Activated gamma-delta T cell (primary cell): ENCODE results near the gene ESYT2.
"Not testable (repeated sequence)": the region's sequence is repeated elsewhere in the genome, so short reads cannot be mapped to it uniquely, and the experiment has no call there.

ENCODE experiments used
- DNase-seq: peaks from one replicate; lab custom pipeline; 2025; lab: John Stamatoyannopoulos, UW

Gene ESYT2

GRCh38 chr7:158856883-158857668, 27.8 kb upstream of the ESYT2 start:
- no peak for DNase-seq

DNA sequence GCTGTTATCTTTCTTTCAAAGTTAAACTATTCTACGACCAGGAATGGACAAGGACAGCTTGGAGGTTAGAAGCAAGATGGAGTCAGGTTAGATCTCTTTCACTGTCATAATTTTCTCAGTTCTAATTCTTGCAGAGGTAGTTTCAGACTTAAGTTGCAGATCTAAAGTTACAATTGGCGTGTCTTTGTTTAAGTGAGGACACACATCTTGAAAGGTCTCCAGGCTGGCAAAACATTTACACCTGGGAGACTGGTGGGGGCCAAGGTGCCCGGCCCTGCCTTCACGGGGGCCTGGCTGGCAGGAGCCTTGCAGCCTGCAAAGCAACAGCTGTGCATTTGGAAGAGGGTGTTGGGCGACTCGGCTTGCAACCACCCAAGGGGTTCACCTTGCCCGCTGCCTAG, 25.4 kb upstream of the ESYT2 start:
- no peak for DNase-seq

- no peak for DNase-seq
Observed at GRCh38 chr7:158850545-158851102, 21.3 kb upstream of the ESYT2 start.

- DNase-seq, result no peak
Observed at GRCh38 chr7:158849768-158850544, 20.6 kb upstream of the ESYT2 start.

DNA sequence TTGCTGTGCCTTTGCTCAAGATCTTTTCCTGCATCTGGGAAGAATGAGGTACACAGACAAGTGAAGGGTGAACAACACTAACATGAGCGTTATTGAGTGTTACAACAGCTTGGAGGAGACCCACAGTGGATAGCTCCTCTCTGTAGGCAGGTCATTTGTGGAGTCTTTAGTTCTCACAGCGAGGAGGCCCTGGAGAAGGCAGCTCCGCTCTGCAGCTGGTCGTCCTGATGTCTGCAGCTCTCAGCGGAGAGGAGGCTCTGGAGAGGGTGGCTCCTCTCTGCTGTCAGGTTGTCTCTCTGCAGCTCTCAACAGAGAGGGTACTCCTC, 20.1 kb upstream of the ESYT2 start:
- no peak for DNase-seq

DNA sequence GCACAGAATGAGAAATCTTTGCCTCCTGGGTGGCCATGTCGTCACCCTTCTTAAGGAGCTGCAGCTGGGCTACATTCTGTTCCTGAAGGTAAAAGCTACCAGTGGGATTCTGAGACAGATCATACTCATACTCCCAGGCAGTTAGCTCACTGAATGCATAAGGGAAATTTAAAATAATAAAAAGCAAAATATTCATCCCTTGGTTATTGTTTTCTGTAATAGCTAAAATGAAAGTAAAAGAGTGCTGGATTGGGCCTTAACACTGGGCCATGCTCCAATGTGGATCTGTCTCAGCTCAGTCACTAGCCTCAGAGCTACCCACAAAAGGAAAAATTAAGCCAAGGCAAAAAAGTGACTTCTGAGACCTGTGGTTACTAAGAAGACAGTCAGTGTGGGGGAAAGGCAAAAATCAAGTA, 18.1 kb upstream of the ESYT2 start:
- no peak for DNase-seq

- no peak for DNase-seq
Observed at GRCh38 chr7:158846304-158846703, 17.0 kb upstream of the ESYT2 start.

DNA sequence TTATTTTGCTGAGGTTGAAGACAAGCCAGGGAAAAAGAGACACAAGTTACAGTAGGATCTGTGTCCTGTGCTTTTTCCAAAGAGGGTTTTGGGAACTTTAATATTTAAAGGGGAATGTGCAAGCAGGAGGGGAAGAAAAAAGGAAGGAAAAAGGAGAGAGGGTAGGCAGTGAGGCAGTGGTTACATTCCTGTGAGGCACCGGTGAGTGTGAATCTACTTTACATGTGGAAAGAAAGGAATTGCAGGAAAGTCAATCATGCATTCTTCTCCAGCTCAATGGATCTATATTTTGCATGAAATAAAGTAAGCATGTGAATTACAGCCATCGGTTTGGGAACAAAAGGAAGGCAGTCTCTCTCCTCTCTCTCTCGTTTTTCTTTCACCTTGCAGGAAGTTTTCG, 14.5 kb upstream of the ESYT2 start:
- DNase-seq, result no peak

GRCh38 chr7:158842486-158842885, 13.2 kb upstream of the ESYT2 start:
- DNase-seq, result no peak

- DNase-seq, result no peak
Observed at GRCh38 chr7:158840604-158841003, 11.3 kb upstream of the ESYT2 start.

DNA sequence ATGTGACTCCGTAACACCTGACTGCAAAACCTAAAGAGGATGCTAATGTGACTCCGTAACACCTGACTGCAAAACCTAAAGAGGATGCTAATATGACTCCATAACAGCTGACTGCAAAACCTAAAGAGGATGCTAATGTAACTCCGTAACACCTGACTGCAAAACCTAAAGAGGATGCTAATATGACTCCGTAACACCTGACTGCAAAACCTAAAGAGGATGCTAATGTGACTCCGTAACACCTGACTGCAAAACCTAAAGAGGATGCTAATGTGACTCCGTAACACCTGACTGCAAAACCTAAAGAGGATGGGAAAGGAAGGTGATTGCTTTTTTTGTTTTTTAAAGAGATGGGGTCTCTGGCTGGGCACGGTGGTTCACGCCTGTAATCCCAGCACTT, 9.9 kb upstream of the ESYT2 start:
- not testable (repeated sequence) for DNase-seq

- no peak for DNase-seq
Observed at GRCh38 chr7:158837790-158838637, 8.7 kb upstream of the ESYT2 start.

- no peak for DNase-seq
Observed at GRCh38 chr7:158836692-158837091, 7.4 kb upstream of the ESYT2 start.

GRCh38 chr7:158834878-158835784, 5.8 kb upstream of the ESYT2 start:
- DNase-seq, result no peak

DNA sequence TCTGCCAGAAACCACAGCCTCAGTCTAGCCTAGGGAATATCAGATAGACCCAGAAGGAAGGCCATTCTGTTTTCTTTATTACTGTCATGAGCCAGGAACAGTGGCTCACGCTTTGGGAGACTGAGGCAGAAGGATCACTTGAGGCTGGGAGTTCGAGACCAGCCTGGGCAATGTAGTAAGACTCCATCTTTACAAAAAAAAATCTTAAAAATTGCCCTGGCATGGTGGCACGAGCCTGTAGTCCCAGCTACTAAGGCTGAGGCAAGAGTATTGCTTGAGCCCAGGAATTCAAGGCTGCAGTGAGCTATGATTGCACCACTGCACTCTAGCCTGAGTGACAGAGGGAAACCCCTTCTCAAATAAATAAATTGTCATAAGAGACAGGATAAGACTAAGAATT, 3.7 kb upstream of the ESYT2 start:
- DNase-seq, result no peak

DNA sequence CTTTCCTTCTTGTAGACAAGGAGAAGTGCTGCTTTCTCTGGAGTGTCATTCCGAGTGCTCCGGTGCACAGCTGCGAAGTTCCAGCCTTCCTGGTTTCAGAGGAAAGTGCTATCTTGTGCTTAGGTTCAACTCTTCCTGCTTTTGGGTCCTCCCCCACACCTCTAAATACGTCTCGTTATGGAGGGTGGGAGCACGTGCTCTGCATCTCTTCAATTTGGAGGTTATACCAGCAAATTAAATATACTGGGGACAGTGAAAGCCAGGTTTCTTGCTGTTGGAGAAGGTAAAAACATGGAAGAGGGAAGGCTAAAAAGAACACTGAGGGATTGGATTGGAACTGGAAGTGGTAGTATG, 2.4 kb upstream of the ESYT2 start:
- no peak for DNase-seq

- no peak for DNase-seq
Observed at GRCh38 chr7:158830211-158830723, 958 bp upstream of the ESYT2 start.

DNA sequence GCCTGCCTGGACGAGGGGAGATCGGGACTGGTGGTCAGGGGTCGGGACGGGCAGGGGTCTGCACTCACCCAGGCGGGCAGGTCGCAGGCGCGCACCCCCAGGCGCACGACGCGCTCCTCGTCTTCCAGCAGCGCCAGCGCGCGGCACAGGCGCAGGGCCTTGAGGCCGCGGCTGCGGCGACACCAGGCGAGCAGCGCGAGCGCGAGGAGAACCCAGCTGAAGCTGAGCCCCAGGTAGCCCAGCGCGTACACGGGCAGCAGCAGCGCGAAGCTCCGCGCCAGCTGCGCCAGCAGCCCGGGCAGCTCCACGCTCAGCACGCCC, 328 bp downstream of the ESYT2 start:
- peak; percentile 67 for DNase-seq

- DNase-seq, result peak; percentile 32
Observed at GRCh38 chr7:158828133-158829020, 932 bp downstream of the ESYT2 start.
